Type B pancreatic cell (in vitro differentiated cells): ENCODE measurements around the gene DOC2B. TPM values are rescaled to one million over a fixed set of nuclear protein-coding genes. Genes with fewer than 3 reads are reported as not detected.

Experiments used
- DNase-seq: peaks from one replicate; pipeline ENCODE4 v3.0.0; 2021; ENCODE audit warnings: mixed read lengths; ENCODE audit not compliant: unreplicated experiment; ENCODE audit errors: extremely low spot score
- H3K27ac Mint-ChIP-seq: 2 replicates; pipeline ENCODE4 v1.8.0; 2021; ENCODE audit warnings: mild to moderate bottlenecking, mixed read lengths
- H3K27me3 Mint-ChIP-seq: 2 replicates; pipeline ENCODE4 v1.8.0; 2021; ENCODE audit warnings: mixed read lengths
- H3K36me3 Mint-ChIP-seq: 2 replicates; pipeline ENCODE4 v1.8.0; 2021; ENCODE audit warnings: mixed read lengths
- H3K4me1 Mint-ChIP-seq: one replicate; pipeline ENCODE4 v1.8.0; 2021; ENCODE audit warnings: mixed read lengths; ENCODE audit not compliant: unreplicated experiment
- H3K4me3 Mint-ChIP-seq: 2 replicates; pipeline ENCODE4 v1.8.0; 2021; ENCODE audit warnings: mild to moderate bottlenecking, mixed read lengths
- H3K9me3 Mint-ChIP-seq: 2 replicates; pipeline ENCODE4 v1.8.0; 2021; ENCODE audit warnings: mixed read lengths
- CTCF ChIP-seq: fragments of 200-600 bp; sonication (generic); conservative IDR thresholded peaks from 2 replicates; pipeline ENCODE4 v1.5.0; 2021; ENCODE audit warnings: antibody characterized with exemption, mild to moderate bottlenecking
- total RNA-seq: library from RNA; stranded (reverse); gene quantifications from 2 replicates; pipeline ENCODE4 v1.2.1, GENCODE V29; 2021; ENCODE audit warnings: low replicate concordance

The DOC2B gene
- total RNA-seq, 1 donor from 2014 or later: 6.3 TPM

- no peak for TF ChIP-seq CTCF
- H3K36me3 Mint-ChIP-seq: no peaks in the 10 kb centered on the region
- no peak overlapping the region for H3K4me3 Mint-ChIP-seq
- H3K27me3 Mint-ChIP-seq: peaks cover 6% of the 10 kb centered on the region
- peak; percentile 62 for DNase-seq
- H3K27ac Mint-ChIP-seq: no peak overlapping the region
- H3K9me3 Mint-ChIP-seq: no peaks in the 10 kb centered on the region
- no peaks in the 10 kb centered on the region for H3K4me1 Mint-ChIP-seq
Observed at GRCh38 chr17:147796-148740, 33.4 kb downstream of the DOC2B start.

GRCh38 chr17:146983-147761, 34.3 kb downstream of the DOC2B start:
- Mint-ChIP-seq H3K36me3 (no peaks in the 10 kb centered on the region), H3K27ac (no peak overlapping the region), H3K4me3 (no peak overlapping the region), H3K4me1 (no peaks in the 10 kb centered on the region), H3K27me3 (peaks cover 6% of the 10 kb centered on the region), H3K9me3 (no peaks in the 10 kb centered on the region)
- TF ChIP-seq CTCF: no peak
- DNase-seq: peak; percentile 67

GRCh38 chr17:146546-146945, 34.9 kb downstream of the DOC2B start:
- Mint-ChIP-seq H3K4me3 (no peak overlapping the region), H3K9me3 (no peaks in the 10 kb centered on the region), H3K27ac (no peak overlapping the region), H3K4me1 (no peaks in the 10 kb centered on the region), H3K36me3 (no peaks in the 10 kb centered on the region), H3K27me3 (peaks cover 6% of the 10 kb centered on the region)
- no peak for DNase-seq
- no peak for TF ChIP-seq CTCF

GRCh38 chr17:145671-146541, 35.5 kb downstream of the DOC2B start:
- Mint-ChIP-seq H3K36me3 (no peaks in the 10 kb centered on the region), H3K27ac (no peak overlapping the region)

More at GRCh38 chr17:145671-146541, 35.5 kb downstream of the DOC2B start:
- no peaks in the 10 kb centered on the region for H3K4me1 Mint-ChIP-seq
- peaks cover 6% of the 10 kb centered on the region for H3K27me3 Mint-ChIP-seq
- H3K9me3 Mint-ChIP-seq: no peaks in the 10 kb centered on the region
- H3K4me3 Mint-ChIP-seq: no peak overlapping the region
- DNase-seq: peak; percentile 60
- TF ChIP-seq CTCF: no peak
